B cell (primary cell): ENCODE measurements around the gene PPP1R14D. TPM values are rescaled to one million over a fixed set of nuclear protein-coding genes. Genes with fewer than 3 reads are reported as not detected.

Experiments used
- ATAC-seq: fragments of 200-7000 bp; cut with Tn5 transposase; one replicate; pipeline ENCODE4 v1.10.0; 2021; ENCODE audit warnings: low read depth, mild to moderate bottlenecking, moderate number of reproducible peaks, moderate library complexity
- CTCF ChIA-PET: fragments of 350-600 bp; sonication (Branson Sonifier 250); formaldehyde crosslinking; loops from one replicate; lab custom pipeline; 2021; ENCODE audit warnings: antibody characterized with exemption, inconsistent platforms; lab: Charles Lee
- POLR2A ChIA-PET: fragments of 350-600 bp; sonication (Branson Sonifier 250); formaldehyde crosslinking; loops from one replicate; lab custom pipeline; 2021; ENCODE audit warnings: antibody characterized with exemption; lab: Charles Lee
- DNase-seq: peaks from one replicate; pipeline ENCODE4 v3.0.0; 2013
- H2AFZ ChIP-seq: 2 replicates; pipeline ENCODE4 v1.6.1; 2012; ENCODE audit warnings: mild to moderate bottlenecking, low read depth, low read length; ENCODE audit not compliant: insufficient read depth, poor library complexity, severe bottlenecking
- H3K27ac ChIP-seq, 2 donors: 1 replicate in 1 of 2; 2 replicates in 1 of 2; pipeline ENCODE4 v1.5.1; 2012 to 2013; ENCODE audit warnings: low read length in 2 of 2, mild to moderate bottlenecking in 2 of 2, moderate library complexity in 1 of 2
- H3K27me3 ChIP-seq, 4 experiments: fragments of 200-600 bp in 1 of 4; sonication (generic) in 1 of 4; replicated peaks in 1 of 4; 1 replicate in 2 of 4; 2 replicates in 2 of 4; pipeline versions ENCODE4 v1.6.1 to v1.7.0; 2013 to 2016; ENCODE audit warnings: low read length in 3 of 4, mild to moderate bottlenecking in 2 of 4, mixed read lengths in 1 of 4, moderate library complexity in 1 of 4; ENCODE audit not compliant: insufficient read depth in 4 of 4, control insufficient read depth in 3 of 4; ENCODE audit errors: control extremely low read depth in 1 of 4
- H3K36me3 ChIP-seq, 2 experiments: replicated peaks in 1 of 2; 1 replicate in 1 of 2; 2 replicates in 1 of 2; pipeline versions ENCODE4 v1.6.1 to v1.7.1; 2013; ENCODE audit warnings: low read length in 1 of 2; ENCODE audit not compliant: insufficient read depth in 2 of 2, control insufficient read depth in 1 of 2; ENCODE audit errors: control extremely low read depth in 1 of 2, extremely low read depth in 1 of 2
- H3K4me1 ChIP-seq, 2 donors: fragments of 200-600 bp in 1 of 2; sonication (generic) in 1 of 2; 1 replicate in 1 of 2; 2 replicates in 1 of 2; pipeline versions ENCODE4 v1.5.1 to v1.6.1; 2013 to 2017; ENCODE audit warnings: low read length in 2 of 2; ENCODE audit not compliant: control insufficient read depth in 2 of 2, insufficient read depth in 2 of 2
- H3K4me2 ChIP-seq: replicated peaks from 2 replicates; pipeline ENCODE3; 2012; ENCODE audit warnings: mild to moderate bottlenecking, low read depth, low read length; ENCODE audit not compliant: poor library complexity, severe bottlenecking
- H3K4me3 ChIP-seq, 5 experiments: fragments of 200-600 bp in 1 of 5; sonication (generic) in 1 of 5; 1 replicate in 3 of 5; 2 replicates in 2 of 5; pipeline versions ENCODE4 v1.5.1 to v1.7.0; 2011 to 2016; ENCODE audit warnings: low read length in 4 of 5, mild to moderate bottlenecking in 4 of 5, low read depth in 2 of 5, control low read depth in 1 of 5, moderate library complexity in 1 of 5; ENCODE audit not compliant: insufficient read depth in 1 of 5; ENCODE audit errors: control extremely low read depth in 1 of 5, extremely low read depth in 1 of 5
- H3K79me2 ChIP-seq: fragments of 200-600 bp; sonication (generic); one replicate; pipeline ENCODE4 v1.6.0; 2016; ENCODE audit warnings: low read length; ENCODE audit not compliant: control insufficient read depth, insufficient read depth
- H3K9ac ChIP-seq: fragments of 200-600 bp; sonication (generic); 2 replicates; pipeline ENCODE4 v1.6.1; 2017; ENCODE audit warnings: mild to moderate bottlenecking, low read length, moderate library complexity
- H3K9me3 ChIP-seq, 3 donors: one replicate each; pipeline versions ENCODE4 v1.6.1 to v1.7.1; 2013; ENCODE audit warnings: low read length in 2 of 3; ENCODE audit not compliant: control insufficient read depth in 2 of 3, insufficient read depth in 1 of 3; ENCODE audit errors: control extremely low read depth in 1 of 3
- H4K20me1 ChIP-seq: 2 replicates; pipeline ENCODE4 v1.6.0; 2012; ENCODE audit warnings: mild to moderate bottlenecking, low read length; ENCODE audit not compliant: insufficient read depth, control insufficient read depth, poor library complexity, severe bottlenecking
- H3K27ac Mint-ChIP-seq: one replicate; pipeline ENCODE4 v1.8.0; 2021; ENCODE audit warnings: mixed read lengths
- H3K27me3 Mint-ChIP-seq: one replicate; pipeline ENCODE4 v1.8.0; 2021; ENCODE audit warnings: mixed read lengths
- H3K4me1 Mint-ChIP-seq: one replicate; pipeline ENCODE4 v1.8.0; 2021; ENCODE audit warnings: mixed read lengths
- H3K4me3 Mint-ChIP-seq: one replicate; pipeline ENCODE4 v1.8.0; 2021; ENCODE audit warnings: mixed read lengths
- H3K9me3 Mint-ChIP-seq: one replicate; pipeline ENCODE4 v1.8.0; 2022; ENCODE audit warnings: mixed read lengths; ENCODE audit not compliant: insufficient read depth
- CTCF ChIP-seq: fragments of 200-600 bp; IDR thresholded peaks from one replicate; pipeline ENCODE4 v1.8.0; 2022; ENCODE audit warnings: antibody characterized with exemption, mild to moderate bottlenecking
- EZH2 ChIP-seq: IDR thresholded peaks from 2 replicates; pipeline ENCODE4 v1.6.1; 2012; ENCODE audit warnings: borderline replicate concordance, low read depth, mild to moderate bottlenecking, moderate library complexity, low read length; ENCODE audit not compliant: insufficient read depth, poor library complexity, severe bottlenecking
- WGBS: methylation state at CpG from one replicate; pipeline ENCODE4 v1.1.5; 2013; ENCODE audit warnings: missing lambda C conversion rate; ENCODE audit not compliant: insufficient coverage; 5-methylcytosine and 5-hydroxymethylcytosine counted together
- intact Hi-C: fragments of 100-400 bp; cut with micrococcal nuclease; formaldehyde crosslinking; loops from one replicate; pipeline ENCODE4 v1.10.0; 2022
- polyA plus RNA-seq: library from polyadenylated mRNA; depleted of rRNA; stranded (reverse); fragments of >200 nt; gene quantifications from 2 replicates; pipeline ENCODE4 v1.2.3, GENCODE V29; 2012
- total RNA-seq, 2 donors: library from RNA; stranded (reverse); fragments of 120-200 nt in 1 of 2; gene quantifications; 1 replicate in 1 of 2; 2 replicates in 1 of 2; pipeline versions ENCODE4 v1.2.3 to v1.2.4, GENCODE V29; 2013 to 2022

The PPP1R14D gene
- total and polyA plus RNA-seq, 2 donors (not counting 1 experiment from before 2014, with no cell fraction given) = 0.19 TPM; not detected in 1

- no peak for TF ChIP-seq EZH2
- peak; percentile 84 for TF ChIP-seq CTCF
- ATAC-seq (peak; percentile 62), DNase-seq (peak; percentile 83)
- Histone ChIP-seq H3K9ac (no peak overlapping the region), H3K36me3 (no peaks in the 10 kb centered on the region), H3K27me3 (peaks cover 0 to 3% (median under 1%) of the 10 kb centered on the region in 4 experiments), H3K4me3 (no peak overlapping the region), H3K4me2 (no peak overlapping the region), H3K9me3 (no peaks in the 10 kb centered on the region), H3K27ac (no peak overlapping the region), H4K20me1 (no peaks in the 10 kb centered on the region), H2AFZ (no peak overlapping the region), H3K79me2 (no peaks in the 10 kb centered on the region), H3K4me1 (peaks cover 0 to 10% of the 10 kb centered on the region in 2 donors)
- ChIA-PET CTCF (interaction anchor here (0.7 to 7.3 kb wide), 18 partner anchors 11 to 432 kb away, joined by 3 to 189 read pairs (median 6); partner anchors contain the start of genes RAD51 and SPINT1), POLR2A (interaction anchor here (0.8 to 2.9 kb wide), 2 partner anchors 33 to 35 kb away, joined by 3 to 9 read pairs; partner anchors contain the start of gene VPS18)
- no peaks in the 10 kb centered on the region for H3K9me3 Mint-ChIP-seq
- no peaks in the 10 kb centered on the region for H3K27me3 Mint-ChIP-seq
- intact Hi-C loops = loop anchor here (5.0 kb wide), 1 partner anchor 163 kb away; no protein-coding TSS in a partner anchor
- no peak overlapping the region for H3K4me3 Mint-ChIP-seq
- H3K4me1 Mint-ChIP-seq = peaks cover 12% of the 10 kb centered on the region
- peak overlapping the region; percentile 41 for H3K27ac Mint-ChIP-seq
- 46% methylated on average over 17 of the region's 18 CpGs for WGBS
Measured at GRCh38 chr15:40859206-40859851, 30.8 kb upstream of the PPP1R14D start.

GRCh38 chr15:40858706-40859105 is 30.2 kb upstream of the PPP1R14D start:
- TF ChIP-seq CTCF (no peak), EZH2 (no peak)
- no peak overlapping the region for H3K4me3 ChIP-seq
- no peak overlapping the region for H3K9ac ChIP-seq
- no peak overlapping the region for H3K27ac ChIP-seq
- CTCF ChIA-PET = interaction anchor here (0.6 to 7.3 kb wide), 28 partner anchors 10 to 573 kb away, joined by 3 to 189 read pairs (median 4); partner anchors contain the start of genes RAD51 and SPINT1
- Mint-ChIP-seq H3K4me3 (no peak overlapping the region), H3K27me3 (no peaks in the 10 kb centered on the region), H3K27ac (no peak overlapping the region), H3K9me3 (no peaks in the 10 kb centered on the region), H3K4me1 (peaks cover 12% of the 10 kb centered on the region)
- DNase-seq (no peak), ATAC-seq (no peak)
- H3K27me3 ChIP-seq = no peaks in the 10 kb centered on the region
- no peaks in the 10 kb centered on the region for H3K36me3 ChIP-seq
- H3K4me1 ChIP-seq = peaks cover 0 to 10% of the 10 kb centered on the region in 2 donors
- no peaks in the 10 kb centered on the region for H3K9me3 ChIP-seq
- no peaks in the 10 kb centered on the region for H4K20me1 ChIP-seq
- H3K79me2 ChIP-seq = no peaks in the 10 kb centered on the region
- no peak overlapping the region for H3K4me2 ChIP-seq
- 69% methylated on average over 5 of the region's 10 CpGs for whole genome bisulfite sequencing
- intact Hi-C loops = loop anchor here (5.0 kb wide), 1 partner anchor 164 kb away; no protein-coding TSS in a partner anchor
- no peak overlapping the region for H2AFZ ChIP-seq
- POLR2A ChIA-PET = interaction anchor here (0.6 to 2.9 kb wide), 5 partner anchors 34 to 362 kb away, joined by 3 to 9 read pairs (median 5); partner anchors contain the start of genes GCHFR and VPS18
